ENCODE results near the gene GID8.
A peak's percentile ranks its signal among the peaks of the same experiment; 100 is the strongest.

The GID8 gene

GRCh38 chr20:62944746-62945145 lies 6.8 kb downstream of the GID8 start:
- no peak for DNase-seq

GRCh38 chr20:62945771-62946339 lies 7.9 kb downstream of the GID8 start:
- no peak for DNase-seq

GRCh38 chr20:62946918-62947317 lies 9.0 kb downstream of the GID8 start:
- DNase-seq, result no peak

- DNase-seq, result no peak
Measured at GRCh38 chr20:62947532-62948300, 9.8 kb downstream of the GID8 start.

GRCh38 chr20:62949153-62949821 lies 11.3 kb downstream of the GID8 start:
- no peak for DNase-seq

- no peak for DNase-seq
Measured at GRCh38 chr20:62949962-62950361, 12.0 kb downstream of the GID8 start.

GRCh38 chr20:62950741-62951140 lies 12.8 kb downstream of the GID8 start:
- no peak for DNase-seq

GRCh38 chr20:62951143-62951895 lies 13.4 kb downstream of the GID8 start:
- no peak for DNase-seq

GRCh38 chr20:62951896-62952372 lies 14.0 kb downstream of the GID8 start:
- DNase-seq, result no peak

GRCh38 chr20:62952373-62952967 lies 14.5 kb downstream of the GID8 start, which contains the start of gene SLC17A9:
Gene SLC17A9 (plus strand): TSS chr20:62952709. CDS start chr20:62952831, 122 bp downstream.
- peak in 1 of 2 experiments; percentile 37 for DNase-seq

- DNase-seq, result no peak
Measured at GRCh38 chr20:62952968-62953838, 15.3 kb downstream of the GID8 start.

GRCh38 chr20:62953839-62954703 lies 16.1 kb downstream of the GID8 start:
- DNase-seq, result peak; percentile 31 to 42

- DNase-seq, result no peak
Measured at GRCh38 chr20:62955519-62956386, 17.8 kb downstream of the GID8 start.

GRCh38 chr20:62956387-62957135 lies 18.6 kb downstream of the GID8 start:
- DNase-seq, result no peak

GRCh38 chr20:62957136-62958117 lies 19.5 kb downstream of the GID8 start:
- no peak for DNase-seq

- DNase-seq, result no peak
Measured at GRCh38 chr20:62958388-62959100, 20.6 kb downstream of the GID8 start.

Data from stimulated activated CD4-positive, alpha-beta T cell treated with anti-CD3 and anti-CD28 coated beads, Interleukin-4, amount 100 ng/mL, for 4 hours (primary cell).